Loucy (cell line): ENCODE results near the gene TCP1.

Experiments
- EZH2phosphoT487 ChIP-seq: fragments of 200-600 bp; IDR thresholded peaks from 2 replicates; pipeline ENCODE4 v1.6.1; 2018; ENCODE audit warnings: antibody characterized with exemption, mild to moderate bottlenecking, moderate library complexity, borderline replicate concordance
- TF ChIP-seq, protein P1 (sequence below): fragments of 200-600 bp; sonication (generic); conservative IDR thresholded peaks from 2 replicates; pipeline ENCODE4 v1.5.1; 2014; ENCODE audit warnings: mild to moderate bottlenecking, antibody characterized with exemption, low read length

- no peak for TF ChIP-seq EZH2phosphoT487
- TF ChIP-seq, protein P1, sequence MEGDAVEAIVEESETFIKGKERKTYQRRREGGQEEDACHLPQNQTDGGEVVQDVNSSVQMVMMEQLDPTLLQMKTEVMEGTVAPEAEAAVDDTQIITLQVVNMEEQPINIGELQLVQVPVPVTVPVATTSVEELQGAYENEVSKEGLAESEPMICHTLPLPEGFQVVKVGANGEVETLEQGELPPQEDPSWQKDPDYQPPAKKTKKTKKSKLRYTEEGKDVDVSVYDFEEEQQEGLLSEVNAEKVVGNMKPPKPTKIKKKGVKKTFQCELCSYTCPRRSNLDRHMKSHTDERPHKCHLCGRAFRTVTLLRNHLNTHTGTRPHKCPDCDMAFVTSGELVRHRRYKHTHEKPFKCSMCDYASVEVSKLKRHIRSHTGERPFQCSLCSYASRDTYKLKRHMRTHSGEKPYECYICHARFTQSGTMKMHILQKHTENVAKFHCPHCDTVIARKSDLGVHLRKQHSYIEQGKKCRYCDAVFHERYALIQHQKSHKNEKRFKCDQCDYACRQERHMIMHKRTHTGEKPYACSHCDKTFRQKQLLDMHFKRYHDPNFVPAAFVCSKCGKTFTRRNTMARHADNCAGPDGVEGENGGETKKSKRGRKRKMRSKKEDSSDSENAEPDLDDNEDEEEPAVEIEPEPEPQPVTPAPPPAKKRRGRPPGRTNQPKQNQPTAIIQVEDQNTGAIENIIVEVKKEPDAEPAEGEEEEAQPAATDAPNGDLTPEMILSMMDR = no peak
These were observed 35.0 kb downstream of the TCP1 start for GRCh38 chr6:159754401-159754800.
